OCI-LY3 (cell line): ENCODE measurements around the gene TOX3.

Experiments
- CTCF ChIP-seq: fragments of 200-600, 300-600 bp; sonication (generic); IDR thresholded peaks from 2 replicates; pipeline ENCODE4 v1.5.1; 2014; ENCODE audit warnings: antibody characterized with exemption, low read length, low read depth
- EZH2phosphoT487 ChIP-seq: fragments of 200-600 bp; shearing (Covaris generic); IDR thresholded peaks from 2 replicates; pipeline ENCODE4 v1.6.1; 2018; ENCODE audit warnings: antibody characterized with exemption, mixed run types, low read depth

- TF ChIP-seq CTCF (no peak), EZH2phosphoT487 (no peak)
These were observed 8.6 kb upstream of the TOX3 start for GRCh38 chr16:52555572-52555971.
